DND-41 (cell line): ENCODE measurements around the gene HGF.

ENCODE experiments used
- EZH2 ChIP-seq: IDR thresholded peaks from 3 replicates; pipeline ENCODE4 v1.6.1; 2012; ENCODE audit warnings: borderline replicate concordance, low read depth, mild to moderate bottlenecking, moderate library complexity, low read length, inconsistent platforms; ENCODE audit not compliant: severe bottlenecking
- TF ChIP-seq, protein P1 (sequence below): IDR thresholded peaks from 2 replicates; pipeline ENCODE4 v1.5.1; 2012; ENCODE audit warnings: borderline replicate concordance, low read length, moderate library complexity, mild to moderate bottlenecking; ENCODE audit not compliant: poor library complexity, severe bottlenecking; ENCODE audit errors: extremely low read depth

DNA sequence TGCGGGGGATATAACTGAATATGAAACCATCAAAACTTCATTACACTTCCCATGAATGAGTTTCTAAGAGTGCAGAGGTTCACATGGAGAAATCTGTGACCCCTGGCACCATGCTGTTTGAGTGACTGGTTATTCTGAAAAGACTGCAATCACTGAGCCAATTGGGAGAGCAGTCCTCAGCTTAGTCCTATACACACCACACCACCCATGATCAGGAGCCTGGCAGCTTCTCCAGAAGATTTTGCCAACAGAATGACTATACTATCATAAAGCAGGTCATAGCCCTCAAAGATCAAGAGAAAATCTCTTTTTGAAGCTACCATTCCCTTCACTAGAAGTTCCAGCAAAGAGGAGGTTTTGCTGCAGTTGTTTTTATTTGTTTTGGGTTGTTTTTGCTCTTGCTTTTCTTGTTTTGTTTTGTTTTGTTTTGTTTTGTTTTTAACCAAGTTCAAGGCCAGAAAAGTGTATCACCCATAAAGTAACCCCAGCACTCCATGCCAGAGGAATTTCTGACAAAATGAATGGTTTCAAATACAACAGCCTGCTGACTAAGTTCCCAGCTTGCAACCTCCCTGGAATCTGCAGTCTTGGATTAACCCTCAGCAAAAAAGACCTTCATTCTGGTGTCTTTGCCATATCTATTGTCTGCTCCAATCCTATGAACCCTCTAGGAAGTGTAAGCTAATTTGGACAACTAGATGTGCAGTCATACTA lies 19.7 kb upstream of the HGF start:
- TF ChIP-seq, protein P1, sequence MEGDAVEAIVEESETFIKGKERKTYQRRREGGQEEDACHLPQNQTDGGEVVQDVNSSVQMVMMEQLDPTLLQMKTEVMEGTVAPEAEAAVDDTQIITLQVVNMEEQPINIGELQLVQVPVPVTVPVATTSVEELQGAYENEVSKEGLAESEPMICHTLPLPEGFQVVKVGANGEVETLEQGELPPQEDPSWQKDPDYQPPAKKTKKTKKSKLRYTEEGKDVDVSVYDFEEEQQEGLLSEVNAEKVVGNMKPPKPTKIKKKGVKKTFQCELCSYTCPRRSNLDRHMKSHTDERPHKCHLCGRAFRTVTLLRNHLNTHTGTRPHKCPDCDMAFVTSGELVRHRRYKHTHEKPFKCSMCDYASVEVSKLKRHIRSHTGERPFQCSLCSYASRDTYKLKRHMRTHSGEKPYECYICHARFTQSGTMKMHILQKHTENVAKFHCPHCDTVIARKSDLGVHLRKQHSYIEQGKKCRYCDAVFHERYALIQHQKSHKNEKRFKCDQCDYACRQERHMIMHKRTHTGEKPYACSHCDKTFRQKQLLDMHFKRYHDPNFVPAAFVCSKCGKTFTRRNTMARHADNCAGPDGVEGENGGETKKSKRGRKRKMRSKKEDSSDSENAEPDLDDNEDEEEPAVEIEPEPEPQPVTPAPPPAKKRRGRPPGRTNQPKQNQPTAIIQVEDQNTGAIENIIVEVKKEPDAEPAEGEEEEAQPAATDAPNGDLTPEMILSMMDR: no peak
- TF ChIP-seq EZH2: no peak
